Spleen (tissue), 7 donors: ENCODE data around the gene DCDC1.

Experiments used
- POLR2A ChIP-seq, 3 donors: fragments of 450-650 bp; IDR thresholded peaks; one replicate each; pipeline ENCODE4 v1.5.1; 2017; ENCODE audit warnings: antibody characterized with exemption in 3 of 3, mild to moderate bottlenecking in 1 of 3
- POLR2AphosphoS5 ChIP-seq, 3 donors: sonication (generic); formaldehyde crosslinking; IDR thresholded peaks; one replicate each; pipeline ENCODE4 v1.5.1; 2017; ENCODE audit warnings: antibody characterized with exemption in 3 of 3
- TF ChIP-seq, protein P1 (sequence below), 11 experiments: fragments of 200-600 bp in 7 of 11; fragments of 450-650 bp in 4 of 11; sonication (generic) in 4 of 11; IDR thresholded peaks in 8 of 11; conservative IDR thresholded peaks in 3 of 11; 1 replicate in 7 of 11; 2 replicates in 4 of 11; pipeline versions ENCODE4 v1.4.0 to v1.8.0; 2016 to 2021; ENCODE audit warnings: antibody characterized with exemption in 11 of 11, inconsistent platforms in 4 of 11, mild to moderate bottlenecking in 1 of 11
- donor health status: DM: no; HTN: no; CAD: no; lungs with moderate emphysema.
- donor health status: DM: no; HTN: no; CAD: no.
- donor health status: DM: no; HTN: no; CAD: no.

DNA sequence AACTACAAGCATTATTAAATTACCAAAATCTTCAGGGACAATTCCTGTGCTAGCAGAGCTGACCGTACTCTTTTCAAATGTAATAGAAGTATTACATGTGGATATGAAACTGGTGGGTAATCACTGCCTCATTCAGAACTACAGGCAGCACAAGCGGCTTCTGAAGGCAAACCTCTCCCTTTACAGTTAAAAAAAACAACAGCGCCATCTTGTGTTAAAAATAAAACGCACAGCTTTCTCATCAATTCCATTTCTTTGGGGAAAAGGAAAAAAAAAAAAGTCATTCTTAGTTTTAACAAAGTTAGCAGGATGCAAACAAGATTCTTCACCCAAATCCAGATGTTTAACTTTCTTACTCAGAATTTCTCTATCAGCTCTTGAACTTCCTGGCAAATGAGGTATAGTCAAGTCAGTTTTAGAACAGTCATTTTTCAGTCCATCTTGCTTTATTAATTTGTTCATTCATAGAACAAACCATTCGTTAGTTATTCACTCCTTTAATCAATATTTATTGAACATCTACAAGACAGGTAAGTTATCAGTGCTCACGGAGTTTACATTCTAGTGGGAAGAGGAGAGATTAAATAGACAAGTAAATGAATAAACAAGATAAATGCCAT is 451.6 kb downstream of the DCDC1 start:
- TF ChIP-seq, protein P1, sequence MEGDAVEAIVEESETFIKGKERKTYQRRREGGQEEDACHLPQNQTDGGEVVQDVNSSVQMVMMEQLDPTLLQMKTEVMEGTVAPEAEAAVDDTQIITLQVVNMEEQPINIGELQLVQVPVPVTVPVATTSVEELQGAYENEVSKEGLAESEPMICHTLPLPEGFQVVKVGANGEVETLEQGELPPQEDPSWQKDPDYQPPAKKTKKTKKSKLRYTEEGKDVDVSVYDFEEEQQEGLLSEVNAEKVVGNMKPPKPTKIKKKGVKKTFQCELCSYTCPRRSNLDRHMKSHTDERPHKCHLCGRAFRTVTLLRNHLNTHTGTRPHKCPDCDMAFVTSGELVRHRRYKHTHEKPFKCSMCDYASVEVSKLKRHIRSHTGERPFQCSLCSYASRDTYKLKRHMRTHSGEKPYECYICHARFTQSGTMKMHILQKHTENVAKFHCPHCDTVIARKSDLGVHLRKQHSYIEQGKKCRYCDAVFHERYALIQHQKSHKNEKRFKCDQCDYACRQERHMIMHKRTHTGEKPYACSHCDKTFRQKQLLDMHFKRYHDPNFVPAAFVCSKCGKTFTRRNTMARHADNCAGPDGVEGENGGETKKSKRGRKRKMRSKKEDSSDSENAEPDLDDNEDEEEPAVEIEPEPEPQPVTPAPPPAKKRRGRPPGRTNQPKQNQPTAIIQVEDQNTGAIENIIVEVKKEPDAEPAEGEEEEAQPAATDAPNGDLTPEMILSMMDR (IDR thresholded peaks at IDR 0.05 in 8 of 11, conservative IDR thresholded peaks at IDR 0.05 in 3 of 11), result peak; percentile 16 to 71 (median 53)
- no peak for TF ChIP-seq POLR2A (IDR thresholded peaks at IDR 0.05)
- no peak for TF ChIP-seq POLR2AphosphoS5 (IDR thresholded peaks at IDR 0.05)
